Loucy (cell line): ENCODE results near the gene PRR22.

Experiments used
- H2AFZ ChIP-seq: fragments of 200-600 bp; sonication (generic); 2 replicates; pipeline ENCODE4 v1.6.0; 2016; ENCODE audit warnings: antibody characterized with exemption, mild to moderate bottlenecking, low read length, moderate library complexity
- H3F3A ChIP-seq: fragments of 200-600 bp; 2 replicates; pipeline ENCODE4 v1.6.0; 2016; ENCODE audit warnings: antibody characterized with exemption, low read depth, mild to moderate bottlenecking
- H3K27me3 ChIP-seq: fragments of 200-600 bp; sonication (generic); 2 replicates; pipeline ENCODE4 v1.6.1; 2014; ENCODE audit warnings: low read length, mild to moderate bottlenecking; ENCODE audit not compliant: insufficient read depth, poor library complexity, severe bottlenecking
- H3K36me3 ChIP-seq: fragments of 200-600 bp; sonication (generic); 2 replicates; pipeline ENCODE4 v1.6.1; 2016; ENCODE audit warnings: low read length; ENCODE audit not compliant: insufficient read depth
- H3K4me1 ChIP-seq: fragments of 200-600 bp; sonication (generic); 2 replicates; pipeline ENCODE4 v1.5.1; 2014; ENCODE audit warnings: low read length, mild to moderate bottlenecking; ENCODE audit not compliant: insufficient read depth, poor library complexity, severe bottlenecking
- H3K4me2 ChIP-seq: fragments of 200-600 bp; sonication (generic); 2 replicates; pipeline ENCODE4 v1.6.0; 2014; ENCODE audit warnings: antibody characterized with exemption, low read length, low read depth, mild to moderate bottlenecking; ENCODE audit not compliant: poor library complexity, severe bottlenecking
- H3K4me3 ChIP-seq: fragments of 200-600 bp; sonication (generic); 2 replicates; pipeline ENCODE4 v1.5.1; 2014; ENCODE audit warnings: low read length, mild to moderate bottlenecking, mixed read lengths; ENCODE audit not compliant: poor library complexity, severe bottlenecking
- H3K79me2 ChIP-seq: fragments of 200-600 bp; sonication (generic); 2 replicates; pipeline ENCODE4 v1.6.1; 2014; ENCODE audit warnings: low read length; ENCODE audit not compliant: insufficient read depth
- H3K9ac ChIP-seq: fragments of 200-600 bp; sonication (generic); 2 replicates; pipeline ENCODE4 v1.6.0; 2014; ENCODE audit warnings: mild to moderate bottlenecking, low read depth, low read length, moderate library complexity; ENCODE audit not compliant: poor library complexity, severe bottlenecking
- H3K9me2 ChIP-seq: fragments of 200-600 bp; sonication (generic); replicated peaks from 2 replicates; pipeline ENCODE4 v1.6.1; 2016; ENCODE audit warnings: low read depth, low read length, mixed read lengths
- H3K9me3 ChIP-seq: fragments of 200-600 bp; sonication (generic); 2 replicates; pipeline ENCODE4 v1.6.1; 2014; ENCODE audit warnings: mild to moderate bottlenecking, antibody characterized with exemption, low read length, low read depth; ENCODE audit not compliant: insufficient read depth
- H4K20me1 ChIP-seq: fragments of 200-600 bp; sonication (generic); 2 replicates; pipeline ENCODE4 v1.6.0; 2014; ENCODE audit warnings: antibody characterized with exemption, low read length, mild to moderate bottlenecking; ENCODE audit not compliant: insufficient read depth, poor library complexity, severe bottlenecking
- EZH2phosphoT487 ChIP-seq: fragments of 200-600 bp; IDR thresholded peaks from 2 replicates; pipeline ENCODE4 v1.6.1; 2018; ENCODE audit warnings: antibody characterized with exemption, mild to moderate bottlenecking, moderate library complexity, borderline replicate concordance
- TF ChIP-seq, protein P1 (sequence below): fragments of 200-600 bp; sonication (generic); conservative IDR thresholded peaks from 2 replicates; pipeline ENCODE4 v1.5.1; 2014; ENCODE audit warnings: mild to moderate bottlenecking, antibody characterized with exemption, low read length

The PRR22 gene

DNA sequence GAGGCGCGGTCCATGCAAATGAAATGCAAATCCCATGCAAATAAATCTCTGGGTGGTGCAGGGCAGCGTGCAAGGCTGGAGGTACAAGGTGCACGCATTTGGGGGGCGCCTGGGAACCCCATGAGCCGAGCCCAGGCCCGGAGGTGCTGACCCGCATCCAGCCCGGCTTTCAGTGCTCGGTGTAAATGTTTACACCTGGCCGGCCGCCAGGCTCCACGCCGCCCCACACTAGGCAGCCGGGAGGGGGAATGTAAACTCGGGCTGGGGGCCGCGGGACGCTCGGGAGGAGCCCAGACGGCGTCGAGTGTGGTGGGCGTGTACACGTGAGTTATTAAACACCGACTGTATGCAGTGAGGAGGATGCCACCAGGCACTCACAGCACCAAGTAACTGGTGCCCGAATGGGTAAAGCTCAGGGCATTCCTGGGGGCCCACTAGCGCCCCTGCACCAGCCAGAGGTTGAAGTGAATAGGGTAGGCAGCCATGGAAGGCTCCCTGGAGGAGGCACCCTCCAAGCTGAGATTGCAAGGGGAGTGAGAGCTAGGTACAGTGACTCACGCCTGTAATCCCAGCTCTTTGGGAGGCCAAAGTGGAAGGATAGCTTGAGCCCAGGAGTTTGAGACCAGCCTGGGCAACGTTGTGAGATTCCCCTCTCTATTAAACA is 37.8 kb upstream of the PRR22 start:
- Histone ChIP-seq H3K9me2 (no peaks in the 10 kb centered on the region), H3K9ac (no peak overlapping the region), H3K27me3 (no peaks in the 10 kb centered on the region), H3K36me3 (no peaks in the 10 kb centered on the region), H3K79me2 (no peaks in the 10 kb centered on the region), H2AFZ (no peak overlapping the region), H3K9me3 (no peaks in the 10 kb centered on the region), H4K20me1 (no peaks in the 10 kb centered on the region), H3K4me1 (peaks cover 10% of the 10 kb centered on the region), H3K4me2 (no peak overlapping the region), H3F3A (no peaks in the 10 kb centered on the region), H3K4me3 (no peak overlapping the region)
- no peak for TF ChIP-seq EZH2phosphoT487
- TF ChIP-seq, protein P1, sequence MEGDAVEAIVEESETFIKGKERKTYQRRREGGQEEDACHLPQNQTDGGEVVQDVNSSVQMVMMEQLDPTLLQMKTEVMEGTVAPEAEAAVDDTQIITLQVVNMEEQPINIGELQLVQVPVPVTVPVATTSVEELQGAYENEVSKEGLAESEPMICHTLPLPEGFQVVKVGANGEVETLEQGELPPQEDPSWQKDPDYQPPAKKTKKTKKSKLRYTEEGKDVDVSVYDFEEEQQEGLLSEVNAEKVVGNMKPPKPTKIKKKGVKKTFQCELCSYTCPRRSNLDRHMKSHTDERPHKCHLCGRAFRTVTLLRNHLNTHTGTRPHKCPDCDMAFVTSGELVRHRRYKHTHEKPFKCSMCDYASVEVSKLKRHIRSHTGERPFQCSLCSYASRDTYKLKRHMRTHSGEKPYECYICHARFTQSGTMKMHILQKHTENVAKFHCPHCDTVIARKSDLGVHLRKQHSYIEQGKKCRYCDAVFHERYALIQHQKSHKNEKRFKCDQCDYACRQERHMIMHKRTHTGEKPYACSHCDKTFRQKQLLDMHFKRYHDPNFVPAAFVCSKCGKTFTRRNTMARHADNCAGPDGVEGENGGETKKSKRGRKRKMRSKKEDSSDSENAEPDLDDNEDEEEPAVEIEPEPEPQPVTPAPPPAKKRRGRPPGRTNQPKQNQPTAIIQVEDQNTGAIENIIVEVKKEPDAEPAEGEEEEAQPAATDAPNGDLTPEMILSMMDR = no peak

DNA sequence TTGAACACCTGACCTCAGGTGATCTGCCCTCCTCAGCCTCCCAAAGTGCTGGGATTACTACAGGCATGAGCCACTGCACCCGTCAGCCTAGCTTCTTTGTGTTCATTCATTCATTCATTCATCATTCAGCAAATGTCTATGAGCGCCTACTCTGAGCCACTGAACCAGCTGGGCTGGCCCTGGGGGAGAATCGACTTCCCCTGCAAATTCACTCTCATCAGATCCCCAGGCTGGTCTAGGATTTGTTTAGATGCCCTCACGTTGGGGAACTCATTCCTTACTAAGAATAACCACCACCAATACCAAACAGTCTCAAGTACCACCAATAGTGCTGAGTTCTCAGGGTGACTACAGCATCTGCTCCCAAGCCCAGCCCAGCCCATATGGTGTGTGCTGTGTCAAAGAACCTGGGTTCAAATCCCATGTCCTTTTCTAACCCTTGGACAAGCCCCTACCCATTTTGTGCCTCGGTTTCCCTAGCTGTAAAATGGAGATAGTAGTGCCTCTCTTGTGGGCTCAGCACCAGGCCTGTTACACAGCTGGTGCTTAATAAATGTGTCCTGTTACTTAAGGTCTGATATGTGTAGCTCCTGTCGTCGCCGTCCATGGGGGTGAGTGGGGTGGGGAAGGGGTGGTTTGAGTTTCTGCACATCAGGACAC is 37.1 kb upstream of the PRR22 start:
- H3K4me2 ChIP-seq = no peak overlapping the region
- H3K27me3 ChIP-seq = no peaks in the 10 kb centered on the region
- no peak for TF ChIP-seq EZH2phosphoT487
- TF ChIP-seq, protein P1 = no peak
- no peak overlapping the region for H3K9ac ChIP-seq
- peaks cover 5% of the 10 kb centered on the region for H3K4me1 ChIP-seq
- no peaks in the 10 kb centered on the region for H4K20me1 ChIP-seq
- no peak overlapping the region for H3K4me3 ChIP-seq
- no peak overlapping the region for H2AFZ ChIP-seq
- no peaks in the 10 kb centered on the region for H3F3A ChIP-seq
- H3K36me3 ChIP-seq = no peaks in the 10 kb centered on the region
- H3K79me2 ChIP-seq = no peaks in the 10 kb centered on the region
- H3K9me2 ChIP-seq = no peaks in the 10 kb centered on the region
- no peaks in the 10 kb centered on the region for H3K9me3 ChIP-seq

DNA sequence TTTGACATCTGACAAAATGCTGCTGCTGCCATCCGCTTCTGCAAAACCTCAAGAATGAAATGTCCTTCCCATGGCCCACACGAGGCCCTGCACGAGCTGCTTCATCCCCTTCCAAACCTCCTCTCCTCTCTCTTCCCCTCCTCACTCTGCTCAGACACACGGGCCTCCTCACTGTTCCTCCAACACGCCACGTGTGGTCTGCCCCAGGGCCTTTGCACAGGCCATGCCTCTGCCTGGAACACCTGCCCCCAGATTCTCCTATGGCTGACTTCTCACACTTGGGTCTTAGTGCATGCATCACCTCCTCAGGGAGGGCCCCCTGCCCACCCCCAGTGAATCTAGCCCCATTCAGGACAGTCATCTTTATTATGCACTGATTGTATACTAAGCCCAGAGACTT is 36.2 kb upstream of the PRR22 start:
- TF ChIP-seq, protein P1 = no peak
- no peak for TF ChIP-seq EZH2phosphoT487
- Histone ChIP-seq H3K36me3 (no peaks in the 10 kb centered on the region), H3K27me3 (no peaks in the 10 kb centered on the region), H3K4me2 (no peak overlapping the region), H3K4me1 (no peaks in the 10 kb centered on the region), H4K20me1 (no peaks in the 10 kb centered on the region), H2AFZ (no peak overlapping the region), H3K9ac (no peak overlapping the region), H3K9me2 (no peaks in the 10 kb centered on the region), H3K9me3 (no peaks in the 10 kb centered on the region), H3K4me3 (no peak overlapping the region), H3K79me2 (no peaks in the 10 kb centered on the region), H3F3A (no peaks in the 10 kb centered on the region)
